Measurements from ENCODE around the gene IFIT3.

DNA sequence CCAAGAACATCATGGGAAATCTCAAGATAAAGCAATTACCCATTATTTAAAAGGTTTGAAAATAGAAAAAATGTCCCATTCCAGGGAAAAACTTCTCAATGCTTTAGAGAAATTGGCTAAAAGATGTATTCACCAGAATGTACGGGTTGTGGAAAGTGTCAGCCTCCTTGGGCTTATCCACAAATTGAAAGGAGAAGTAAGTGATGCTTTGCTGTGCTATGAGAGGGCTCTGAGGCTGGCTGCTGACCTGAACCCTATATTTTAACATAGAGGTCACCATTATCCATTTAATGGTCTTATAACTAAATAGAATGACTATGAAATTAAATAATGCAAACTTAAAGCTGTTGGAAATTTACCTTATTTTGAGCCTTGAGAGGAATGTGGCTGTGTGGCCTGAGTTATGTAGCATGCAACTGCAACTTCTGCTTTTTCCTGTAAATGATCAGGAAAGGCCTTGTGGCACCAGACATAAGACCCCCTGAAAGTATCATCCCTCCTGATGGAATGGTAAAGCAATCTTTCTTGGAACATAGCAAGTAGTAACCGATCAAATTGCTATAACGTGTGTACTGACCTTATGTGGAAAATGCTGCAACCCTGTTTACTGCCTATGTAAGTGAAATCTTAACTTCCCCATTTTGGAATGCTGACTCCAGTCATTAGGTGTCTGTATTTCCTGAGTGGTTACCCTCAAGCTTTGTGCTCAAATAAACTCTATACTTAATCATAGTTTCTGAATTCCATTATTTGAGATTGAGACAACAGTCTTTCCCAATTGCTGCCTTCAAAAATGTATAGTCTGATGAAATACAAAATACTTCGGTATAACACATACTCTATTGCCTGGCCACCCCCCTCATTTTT, 56.9 kb downstream of the IFIT3 start:
- TF ChIP-seq YY1 (IDR thresholded peaks at IDR 0.05; ENCODE audit: low read depth) (no peak), TAF1 (IDR thresholded peaks at IDR 0.05; ENCODE audit: low read depth) (no peak), EGR1 (IDR thresholded peaks at IDR 0.05) (no peak), FOXM1 (IDR thresholded peaks at IDR 0.05; ENCODE audit: borderline replicate concordance, low read depth) (no peak), MAX (IDR thresholded peaks at IDR 0.05) (no peak)

Data from Ishikawa (cell line).